Stimulated activated naive CD8-positive, alpha-beta T cell treated with anti-CD3 and anti-CD28 coated beads, Interleukin-15, amount 100 ng/mL, for 72 hours (primary cell): ENCODE results near the gene TAF7.
"Not testable (repeated sequence)": the region's sequence is repeated elsewhere in the genome, so short reads cannot be mapped to it uniquely, and the experiment has no call there.

ENCODE experiments used
- ATAC-seq: fragments of 150-1000 bp; cut with Tn5 transposase; 2 replicates; pipeline ENCODE4 v1.10.0; 2021; ENCODE audit warnings: mild to moderate bottlenecking, moderate library complexity
- DNase-seq, 2 donors: peaks; one replicate each; pipeline ENCODE4 v3.0.0; 2021 to 2022
- H3K27ac Mint-ChIP-seq, 2 donors: one replicate each; pipeline ENCODE4 v1.8.0; 2022; ENCODE audit warnings: mild to moderate bottlenecking in 2 of 2, mixed read lengths in 2 of 2, moderate library complexity in 2 of 2
- H3K27me3 Mint-ChIP-seq: one replicate; pipeline ENCODE4 v1.8.0; 2022; ENCODE audit warnings: mixed read lengths
- H3K4me1 Mint-ChIP-seq: one replicate; pipeline ENCODE4 v1.8.0; 2022; ENCODE audit warnings: mild to moderate bottlenecking, mixed read lengths
- H3K4me3 Mint-ChIP-seq, 2 donors: one replicate each; pipeline ENCODE4 v1.8.0; 2022; ENCODE audit warnings: mild to moderate bottlenecking in 2 of 2, mixed read lengths in 2 of 2, moderate library complexity in 1 of 2
- H3K9me3 Mint-ChIP-seq, 2 donors: one replicate each; pipeline ENCODE4 v1.8.0; 2022; ENCODE audit warnings: mixed read lengths in 2 of 2

TAF7 gene

GRCh38 chr5:141345327-141345726 is 24.7 kb upstream of the TAF7 start:
- Mint-ChIP-seq H3K27me3 (peaks cover 90% of the 10 kb centered on the region), H3K27ac (no peak overlapping the region), H3K9me3 (peaks cover 30 to 52% of the 10 kb centered on the region in 2 donors), H3K4me1 (no peaks in the 10 kb centered on the region), H3K4me3 (no peak overlapping the region)
- ATAC-seq (no peak), DNase-seq (no peak)

- DNase-seq (no peak), ATAC-seq (no peak)
- no peak overlapping the region for H3K27ac Mint-ChIP-seq
- H3K27me3 Mint-ChIP-seq, result peaks cover 96% of the 10 kb centered on the region
- H3K4me3 Mint-ChIP-seq, result peak overlapping the region; percentile 61 to 76
- no peaks in the 10 kb centered on the region for H3K4me1 Mint-ChIP-seq
- peaks cover 34 to 53% of the 10 kb centered on the region in 2 donors for H3K9me3 Mint-ChIP-seq
These were observed 23.4 kb upstream of the TAF7 start for GRCh38 chr5:141343953-141344463.

- Mint-ChIP-seq H3K27me3 (peaks cover 97% of the 10 kb centered on the region), H3K27ac (no peak within 1 kb of the TSS), H3K4me3 (peak within 1 kb of the TSS; percentile 61 to 76), H3K9me3 (peaks cover 34 to 59% of the 10 kb centered on the region in 2 donors), H3K4me1 (no peaks in the 10 kb centered on the region)
- no peak for ATAC-seq
- no peak for DNase-seq
These were observed 22.8 kb upstream of the TAF7 start, which contains the start of gene PCDHGA3 for GRCh38 chr5:141343242-141343952. Gene PCDHGA3, plus strand, starts transcription at chr5:141343829. Its CDS starts 205 bp downstream, at chr5:141344034.

GRCh38 chr5:141342773-141343172 is 22.2 kb upstream of the TAF7 start:
- DNase-seq (no peak), ATAC-seq (no peak)
- peaks cover 97% of the 10 kb centered on the region for H3K27me3 Mint-ChIP-seq
- no peak overlapping the region for H3K4me3 Mint-ChIP-seq
- peaks cover 40 to 66% of the 10 kb centered on the region in 2 donors for H3K9me3 Mint-ChIP-seq
- no peak overlapping the region for H3K27ac Mint-ChIP-seq
- H3K4me1 Mint-ChIP-seq, result no peaks in the 10 kb centered on the region

GRCh38 chr5:141340781-141341354 is 20.3 kb upstream of the TAF7 start:
- not testable (repeated sequence) for H3K4me3 Mint-ChIP-seq, H3K4me1 Mint-ChIP-seq, DNase-seq, ATAC-seq
- peaks cover 50 to 65% of the 10 kb centered on the region in 2 donors for H3K9me3 Mint-ChIP-seq
- peak overlapping the region in 1 of 2 donors; percentile 63 for H3K27ac Mint-ChIP-seq
- H3K27me3 Mint-ChIP-seq, result peaks cover 96% of the 10 kb centered on the region

GRCh38 chr5:141338538-141339306 is 18.1 kb upstream of the TAF7 start, which contains the start of gene PCDHGA2:
Gene PCDHGA2, plus strand, starts transcription at chr5:141338760.
- no peak for DNase-seq
- no peak for ATAC-seq
- Mint-ChIP-seq H3K4me3 (peak within 1 kb of the TSS; percentile 56 to 61), H3K9me3 (peaks cover 56 to 62% of the 10 kb centered on the region in 2 donors), H3K27ac (no peak within 1 kb of the TSS), H3K4me1 (no peaks in the 10 kb centered on the region), H3K27me3 (peaks cover 95% of the 10 kb centered on the region)

GRCh38 chr5:141332571-141332970 is 12.0 kb upstream of the TAF7 start:
- not testable (repeated sequence) for DNase-seq, H3K4me3 Mint-ChIP-seq, H3K4me1 Mint-ChIP-seq, ATAC-seq, H3K27ac Mint-ChIP-seq
- peaks cover 81% of the 10 kb centered on the region for H3K27me3 Mint-ChIP-seq
- H3K9me3 Mint-ChIP-seq, result peaks cover 37 to 42% of the 10 kb centered on the region in 2 donors

GRCh38 chr5:141330299-141331080 is 9.9 kb upstream of the TAF7 start, which contains the start of gene PCDHGA1:
Gene PCDHGA1, plus strand, starts transcription at chr5:141330514.
- Mint-ChIP-seq H3K27me3 (peaks cover 76% of the 10 kb centered on the region), H3K27ac (no peak within 1 kb of the TSS), H3K4me3 (peak within 1 kb of the TSS in 1 of 2 donors; percentile 42), H3K4me1 (peaks cover 10% of the 10 kb centered on the region), H3K9me3 (peaks cover 22 to 26% of the 10 kb centered on the region in 2 donors)
- DNase-seq (no peak), ATAC-seq (peak; percentile 50)

GRCh38 chr5:141328231-141328630 is 7.6 kb upstream of the TAF7 start:
- no peak overlapping the region for H3K4me3 Mint-ChIP-seq
- no peak overlapping the region for H3K27ac Mint-ChIP-seq
- peaks cover 10% of the 10 kb centered on the region for H3K4me1 Mint-ChIP-seq
- H3K9me3 Mint-ChIP-seq, result peaks cover 9 to 10% of the 10 kb centered on the region in 2 donors
- peaks cover 54% of the 10 kb centered on the region for H3K27me3 Mint-ChIP-seq
- no peak for ATAC-seq
- peak in 1 of 2 donors; percentile 22 for DNase-seq

- Mint-ChIP-seq H3K4me1 (peaks cover 10% of the 10 kb centered on the region), H3K9me3 (peaks cover 4 to 7% of the 10 kb centered on the region in 2 donors), H3K27me3 (peaks cover 35% of the 10 kb centered on the region), H3K27ac (peak overlapping the region; percentile 75 to 95), H3K4me3 (peak overlapping the region; percentile 92 to 94)
- ATAC-seq (peak; percentile 96), DNase-seq (peak; percentile 46 to 76)
These were observed 5.7 kb upstream of the TAF7 start for GRCh38 chr5:141326088-141326854.

GRCh38 chr5:141322261-141322660 is 1.7 kb upstream of the TAF7 start:
- H3K27me3 Mint-ChIP-seq, result peaks cover 12% of the 10 kb centered on the region
- H3K27ac Mint-ChIP-seq, result no peak overlapping the region
- H3K4me3 Mint-ChIP-seq, result peak overlapping the region in 1 of 2 donors; percentile 99
- peaks cover 32% of the 10 kb centered on the region for H3K4me1 Mint-ChIP-seq
- DNase-seq, result no peak
- ATAC-seq, result no peak
- peaks cover 21 to 31% of the 10 kb centered on the region in 2 donors for H3K9me3 Mint-ChIP-seq

- Mint-ChIP-seq H3K27me3 (no peaks in the 10 kb centered on the region), H3K4me3 (peak overlapping the region; percentile 96 to 99), H3K9me3 (peaks cover 33 to 45% of the 10 kb centered on the region in 2 donors), H3K27ac (peak overlapping the region; percentile 100), H3K4me1 (peaks cover 22% of the 10 kb centered on the region)
- ATAC-seq, result no peak
- no peak for DNase-seq
These were observed 885 bp downstream of the TAF7 start for GRCh38 chr5:141319699-141320098.

- Mint-ChIP-seq H3K27ac (no peak overlapping the region), H3K9me3 (peaks cover 36 to 50% of the 10 kb centered on the region in 2 donors), H3K4me3 (peak overlapping the region; percentile 96 to 99)
These were observed 1.4 kb downstream of the TAF7 start for GRCh38 chr5:141319202-141319601.

GRCh38 chr5:141316963-141317362 is 3.6 kb downstream of the TAF7 start:
- ATAC-seq, H3K27me3 Mint-ChIP-seq, H3K27ac Mint-ChIP-seq, H3K4me3 Mint-ChIP-seq, DNase-seq: not testable (repeated sequence)
- H3K9me3 Mint-ChIP-seq, result peaks cover 43 to 62% of the 10 kb centered on the region in 2 donors
- H3K4me1 Mint-ChIP-seq, result peaks cover 22% of the 10 kb centered on the region

More at GRCh38 chr5:141319202-141319601, 1.4 kb downstream of the TAF7 start:
- no peak for DNase-seq
- no peaks in the 10 kb centered on the region for H3K27me3 Mint-ChIP-seq
- ATAC-seq, result no peak
- H3K4me1 Mint-ChIP-seq, result peaks cover 22% of the 10 kb centered on the region
